Measurements from ENCODE around the gene CELSR2.
A peak's percentile ranks its signal among the peaks of the same experiment; 100 is the strongest.
"Not testable (repeated sequence)": the region's sequence is repeated elsewhere in the genome, so short reads cannot be mapped to it uniquely, and the experiment has no call there.

The CELSR2 gene

GRCh38 chr1:109301874-109302273 is 52.5 kb downstream of the CELSR2 start:
- DNase-seq (ENCODE audit: insufficient read length, low spot score) (no peak), FAIRE-seq (no peak)
- TF ChIP-seq CTCF (IDR thresholded peaks at IDR 0.05; ENCODE audit: insufficient read depth, missing control alignments): no peak

DNA sequence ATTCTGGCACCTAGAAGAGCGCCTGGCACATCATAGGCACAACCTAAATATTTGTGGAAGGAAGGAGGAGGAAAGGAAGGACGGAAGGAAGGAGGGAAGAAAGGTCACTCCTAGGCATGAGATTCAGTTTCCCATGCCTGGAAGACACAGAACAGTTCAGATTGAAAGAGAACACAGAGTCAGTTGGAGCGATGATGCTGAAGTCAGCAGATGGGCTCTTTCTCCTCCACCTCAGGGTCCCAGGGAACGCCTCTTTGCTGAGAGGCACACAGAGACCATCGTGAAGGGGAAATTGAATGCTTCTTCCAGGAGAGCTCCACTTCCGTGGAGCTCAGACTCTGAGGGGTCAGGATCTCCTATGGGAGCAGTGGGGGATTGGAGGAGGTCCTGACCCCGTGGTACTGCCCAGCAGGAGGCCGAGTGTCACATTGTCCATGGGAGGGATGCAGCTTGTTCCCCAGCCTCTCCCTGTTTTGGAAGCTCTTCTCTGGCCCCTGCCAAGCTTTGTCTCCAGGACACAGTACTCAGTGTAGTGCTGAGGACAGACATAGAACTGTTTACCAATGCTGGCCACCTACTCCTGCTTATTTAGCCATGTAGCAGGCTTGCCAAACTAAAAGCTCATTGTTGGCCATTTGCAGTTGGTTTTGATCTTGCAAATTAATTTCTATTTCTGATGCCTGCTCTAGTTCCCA is 55.0 kb downstream of the CELSR2 start:
- DNase-seq (ENCODE audit: insufficient read length, low spot score): no peak
- no peak for FAIRE-seq
- TF ChIP-seq CTCF (IDR thresholded peaks at IDR 0.05; ENCODE audit: insufficient read depth, missing control alignments): no peak

- FAIRE-seq; DNase-seq (ENCODE audit: insufficient read length, low spot score): not testable (repeated sequence)
Observed at GRCh38 chr1:109305991-109306390, 56.7 kb downstream of the CELSR2 start.

DNA sequence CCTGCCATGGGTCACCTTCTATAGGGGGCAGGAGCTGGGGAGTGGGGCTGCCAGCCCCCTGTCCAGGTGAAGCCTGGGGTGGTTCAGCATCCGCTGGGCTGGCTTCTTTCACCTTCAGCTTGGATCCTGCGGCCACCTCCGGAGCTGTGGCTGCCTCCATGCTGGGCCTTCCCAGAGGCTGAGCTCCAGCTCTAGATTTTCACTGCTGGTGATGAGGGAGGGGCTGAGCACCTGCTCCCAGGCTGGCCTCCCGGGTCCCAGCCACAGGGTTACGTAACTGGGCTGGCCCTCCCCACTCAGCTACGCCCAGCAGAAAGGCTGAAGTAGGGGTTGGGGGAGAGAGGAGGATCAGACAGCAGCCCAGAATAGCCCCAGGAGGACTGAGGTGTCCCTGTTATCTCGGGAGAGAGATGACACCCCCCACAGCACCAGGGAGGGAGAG is 57.5 kb downstream of the CELSR2 start, which contains the start of gene MYBPHL:
MYBPHL (minus strand) TSS at position 180 of the 442 bp plus-strand sequence; CDS start at position 160, 20 bp downstream.
- DNase-seq (ENCODE audit: insufficient read length, low spot score): peak; percentile 70
- FAIRE-seq: no peak
- TF ChIP-seq CTCF (IDR thresholded peaks at IDR 0.05; ENCODE audit: insufficient read depth, missing control alignments): no peak

DNA sequence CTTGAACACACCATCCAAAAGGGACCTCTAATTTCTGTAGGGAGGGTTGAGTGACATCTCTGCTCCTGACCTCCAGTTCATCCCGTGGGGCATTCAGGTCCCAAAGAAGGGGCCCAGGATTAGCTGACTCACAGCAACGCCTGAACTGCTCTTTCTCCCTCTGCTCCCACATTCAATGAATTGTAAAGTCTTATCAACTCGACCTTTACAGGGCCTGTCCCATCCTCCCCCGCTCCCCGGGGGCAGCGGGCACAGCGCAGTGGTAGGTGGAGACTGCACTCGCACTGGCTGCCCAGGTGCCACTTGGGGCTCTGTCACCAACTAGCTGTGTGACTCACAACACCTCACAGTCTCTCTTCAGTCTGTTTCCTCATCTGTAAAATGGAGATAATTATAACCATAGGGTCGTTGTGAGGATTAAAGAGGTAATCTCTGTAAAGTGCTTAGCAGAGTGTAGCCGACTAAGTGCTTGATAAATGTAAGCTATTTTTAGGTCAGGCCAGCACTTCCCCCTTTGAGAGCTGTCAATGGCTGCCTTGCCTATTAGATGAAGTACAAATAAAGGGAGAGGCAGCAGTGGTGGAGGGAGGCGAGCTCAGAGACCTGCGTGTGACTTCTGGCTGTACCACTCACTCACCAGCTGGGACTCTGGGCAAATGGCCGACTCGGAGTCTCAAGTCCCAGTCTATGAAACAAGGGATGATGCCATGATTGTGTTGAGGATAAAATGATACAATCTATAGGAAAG is 58.1 kb downstream of the CELSR2 start:
- FAIRE-seq: peak; percentile 81
- DNase-seq (ENCODE audit: insufficient read length, low spot score): peak; percentile 46
- TF ChIP-seq CTCF (IDR thresholded peaks at IDR 0.05; ENCODE audit: insufficient read depth, missing control alignments): no peak

DNA sequence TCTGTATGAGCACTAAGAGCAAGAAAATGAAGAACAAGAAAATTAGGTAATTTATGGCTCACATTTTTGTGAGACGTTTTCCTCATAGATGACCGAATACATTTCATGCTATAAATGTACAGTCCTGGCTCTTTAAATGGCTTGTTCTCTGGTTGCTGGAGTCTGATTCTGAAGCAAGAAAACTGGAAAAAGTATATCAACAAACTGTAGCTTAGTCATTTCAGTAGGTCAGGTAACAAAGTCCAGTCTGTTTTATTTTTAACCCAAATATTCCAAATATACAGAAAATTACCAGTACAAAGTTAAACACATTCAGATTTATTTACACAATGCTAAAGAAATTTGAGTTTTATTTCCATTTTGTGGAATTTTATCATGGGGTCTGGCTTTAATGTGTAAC is 60.0 kb downstream of the CELSR2 start:
- no peak for TF ChIP-seq CTCF (IDR thresholded peaks at IDR 0.05; ENCODE audit: insufficient read depth, missing control alignments)
- DNase-seq (ENCODE audit: insufficient read length, low spot score) (no peak), FAIRE-seq (no peak)

- DNase-seq (ENCODE audit: insufficient read length, low spot score) (no peak), FAIRE-seq (no peak)
- no peak for TF ChIP-seq CTCF (IDR thresholded peaks at IDR 0.05; ENCODE audit: insufficient read depth, missing control alignments)
Observed at GRCh38 chr1:109312246-109312645, 62.9 kb downstream of the CELSR2 start.
